HG03025 (cell line): ENCODE data around the gene CPED1.
"Not testable (repeated sequence)": the region's sequence is repeated elsewhere in the genome, so short reads cannot be mapped to it uniquely, and the experiment has no call there.

Source experiments
- ATAC-seq: cut with Tn5 transposase; IDR thresholded peaks from one replicate; pipeline ENCODE4 v1.9.1; 2021; ENCODE audit warnings: mild to moderate bottlenecking, moderate library complexity; ENCODE audit not compliant: unreplicated experiment, low FRiP score

Gene CPED1

GRCh38 chr7:120994512-120995410 is 6.2 kb downstream of the CPED1 start:
- ATAC-seq = no peak

GRCh38 chr7:120995654-120996053 is 7.1 kb downstream of the CPED1 start:
- no peak for ATAC-seq

GRCh38 chr7:120996333-120996987 is 7.9 kb downstream of the CPED1 start:
- ATAC-seq = peak; percentile 46

DNA sequence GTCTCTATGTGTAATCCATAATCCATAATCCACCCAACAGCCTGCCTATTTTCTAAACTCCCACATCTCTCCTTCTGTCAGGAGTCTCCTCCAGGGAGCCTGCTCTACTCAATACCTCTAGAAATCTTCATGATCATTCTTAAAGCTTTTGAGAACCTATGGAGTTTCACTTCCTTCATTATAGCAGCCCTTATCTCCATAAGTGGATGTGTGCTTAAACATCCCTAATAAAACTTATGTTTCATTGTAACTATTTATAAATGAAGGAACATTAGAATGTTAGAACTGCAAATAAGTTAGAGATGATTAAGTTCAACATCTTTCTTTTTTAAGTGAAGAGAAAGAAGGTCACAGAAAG is 8.5 kb downstream of the CPED1 start:
- ATAC-seq = peak; percentile 59

DNA sequence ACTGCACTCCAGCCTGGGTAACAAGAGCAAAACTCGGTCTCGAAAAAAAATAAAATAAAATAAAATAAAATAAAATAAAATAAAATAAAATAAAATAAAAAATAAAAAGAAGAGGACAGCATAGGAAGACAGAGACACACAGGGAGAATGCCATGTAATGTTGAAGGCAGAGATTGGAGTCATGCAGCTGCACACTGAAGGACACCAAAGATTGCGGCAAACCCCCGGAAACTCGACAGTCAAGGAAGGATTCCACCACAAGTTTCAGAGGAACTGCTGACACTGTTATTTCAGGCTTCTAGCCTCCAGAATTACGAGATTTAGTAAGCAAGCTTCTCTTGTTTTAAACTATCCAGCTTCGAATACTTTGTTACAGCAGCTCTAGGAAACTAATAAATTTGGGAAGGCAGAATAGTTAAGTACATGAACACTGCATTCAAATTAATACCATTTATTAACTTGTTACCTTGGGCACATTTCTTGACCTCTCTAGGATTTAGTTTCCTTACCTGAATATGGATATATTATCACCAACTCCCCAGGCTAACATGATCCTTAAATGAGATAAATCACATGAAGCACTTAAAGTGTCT is 9.5 kb downstream of the CPED1 start:
- ATAC-seq = no peak

DNA sequence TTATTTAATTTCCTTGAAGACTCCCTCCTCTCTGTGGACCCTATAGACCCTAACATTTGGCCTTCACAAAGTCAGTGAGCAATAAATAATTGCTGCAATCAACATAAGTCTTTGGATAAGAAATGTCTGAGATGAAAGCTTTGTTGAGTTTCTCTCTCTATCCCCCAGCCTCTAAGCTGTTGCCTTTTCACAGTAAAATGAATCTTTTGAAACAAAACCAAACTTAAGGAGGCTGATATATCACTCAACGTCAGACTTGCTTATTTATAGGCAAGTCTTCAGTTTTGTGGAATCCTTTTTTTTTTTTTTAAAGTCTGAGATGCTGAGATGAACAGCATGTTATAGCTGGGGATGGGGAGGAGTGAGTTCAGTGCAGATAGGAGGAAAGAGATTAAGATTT is 10.0 kb downstream of the CPED1 start:
- ATAC-seq = no peak

- no peak for ATAC-seq
Observed at GRCh38 chr7:120998996-120999565, 10.6 kb downstream of the CPED1 start.

DNA sequence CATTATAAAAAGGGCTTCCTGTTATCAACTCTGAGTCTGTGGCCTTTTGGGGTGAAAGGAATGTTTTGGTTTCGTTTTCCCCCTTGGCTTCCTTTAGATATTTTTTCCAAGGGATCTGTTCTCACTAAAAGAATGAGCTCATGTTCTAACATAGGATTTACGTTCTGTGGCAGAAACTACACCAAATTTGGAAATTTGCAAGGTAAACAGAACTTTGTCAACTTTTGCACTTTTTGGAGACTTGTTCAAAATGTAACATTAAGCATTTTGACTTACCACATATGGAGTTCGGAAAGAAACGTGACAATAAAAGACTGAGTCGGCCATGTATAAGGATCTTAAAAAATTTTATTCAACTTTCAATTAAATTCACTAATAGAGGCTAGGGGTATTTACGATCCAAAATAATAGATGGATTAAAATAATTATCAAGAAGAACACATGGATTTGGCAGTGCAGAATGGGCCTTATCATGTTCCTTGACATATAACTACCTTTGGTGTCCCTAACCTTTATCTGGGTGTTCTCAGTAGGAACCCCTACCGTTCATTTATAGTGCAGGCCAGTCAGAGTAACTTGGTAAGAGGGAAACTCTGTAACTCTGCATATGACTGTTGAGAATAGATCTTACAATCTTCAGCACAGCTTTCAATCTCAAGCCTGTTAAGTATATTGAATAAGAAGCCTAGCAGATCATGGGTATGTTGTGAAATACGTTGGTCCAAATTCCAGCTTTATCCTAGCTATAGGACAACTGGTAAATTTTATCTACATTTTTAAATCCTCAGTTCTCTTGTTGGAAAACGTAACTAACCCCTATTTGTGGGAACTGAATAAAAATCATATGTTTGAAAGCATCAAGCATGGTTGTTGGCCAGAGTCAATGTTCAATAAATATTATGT is 11.8 kb downstream of the CPED1 start:
- no peak for ATAC-seq

DNA sequence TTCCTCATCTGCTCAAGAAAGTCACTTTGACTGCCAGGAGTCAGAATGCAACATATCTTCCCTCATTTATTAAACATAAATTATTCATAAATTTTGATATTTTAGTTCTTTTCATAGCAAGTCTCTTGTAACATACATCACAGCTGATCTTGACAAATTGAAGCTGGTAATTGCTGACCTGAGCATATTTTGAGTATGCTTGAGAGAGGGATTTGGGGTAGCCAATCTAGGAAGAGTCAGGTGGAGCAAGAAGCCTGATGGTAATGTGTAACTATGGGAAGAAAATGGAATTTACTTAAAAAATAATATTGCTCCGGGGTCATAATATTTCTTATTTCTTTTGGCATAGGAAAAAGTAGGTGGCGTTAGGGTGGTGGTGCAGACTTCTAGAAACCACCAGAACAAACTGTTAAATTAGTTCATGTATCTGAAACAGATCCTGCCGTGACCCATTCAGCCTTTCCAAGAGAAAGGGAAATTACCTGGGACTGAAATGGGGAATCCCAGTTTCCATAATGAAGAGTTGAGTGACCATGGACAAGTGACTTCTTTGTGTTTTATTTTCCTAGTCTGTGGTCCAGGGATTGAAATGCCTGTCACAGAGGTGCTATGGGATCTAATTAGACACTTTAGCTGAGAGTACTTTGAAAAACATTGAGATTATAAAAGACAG is 12.9 kb downstream of the CPED1 start:
- no peak for ATAC-seq

- no peak for ATAC-seq
Observed at GRCh38 chr7:121002048-121002756, 13.7 kb downstream of the CPED1 start.

GRCh38 chr7:121002757-121003200 is 14.3 kb downstream of the CPED1 start:
- no peak for ATAC-seq

DNA sequence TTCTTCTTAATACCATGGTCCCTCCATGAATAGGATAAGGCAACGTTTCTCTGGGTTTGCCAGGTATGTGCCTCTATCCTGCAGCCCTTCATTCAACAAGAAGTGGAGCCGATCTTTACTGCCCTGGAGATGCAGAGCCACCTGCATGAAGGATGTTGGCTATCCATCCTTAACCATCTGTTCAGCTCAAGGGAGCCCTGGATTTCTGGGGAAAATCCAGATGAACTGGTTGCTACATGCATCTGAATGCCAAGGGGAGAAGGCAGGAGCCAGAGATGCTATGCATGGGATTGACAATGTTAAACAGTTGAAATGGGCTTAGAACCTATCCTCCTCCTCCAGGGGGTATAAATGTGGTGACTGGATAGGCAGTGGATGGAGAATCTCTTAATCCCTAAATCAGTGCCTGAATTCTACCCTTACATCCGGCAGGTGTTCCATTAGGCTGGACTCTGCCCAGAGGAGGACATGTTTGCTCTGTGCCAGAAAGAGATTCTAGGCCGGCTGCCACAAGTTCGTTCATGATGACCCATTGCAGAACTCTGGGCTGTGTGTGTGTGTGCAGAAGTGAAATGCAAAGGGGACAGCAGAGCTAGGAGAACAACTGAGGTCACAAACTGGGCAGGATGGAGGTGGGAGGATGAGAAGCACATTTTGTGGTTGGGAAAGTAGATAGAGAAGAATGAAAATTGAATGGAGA is 15.6 kb downstream of the CPED1 start:
- ATAC-seq = no peak

- not testable (repeated sequence) for ATAC-seq
Observed at GRCh38 chr7:121005058-121005457, 16.5 kb downstream of the CPED1 start.

DNA sequence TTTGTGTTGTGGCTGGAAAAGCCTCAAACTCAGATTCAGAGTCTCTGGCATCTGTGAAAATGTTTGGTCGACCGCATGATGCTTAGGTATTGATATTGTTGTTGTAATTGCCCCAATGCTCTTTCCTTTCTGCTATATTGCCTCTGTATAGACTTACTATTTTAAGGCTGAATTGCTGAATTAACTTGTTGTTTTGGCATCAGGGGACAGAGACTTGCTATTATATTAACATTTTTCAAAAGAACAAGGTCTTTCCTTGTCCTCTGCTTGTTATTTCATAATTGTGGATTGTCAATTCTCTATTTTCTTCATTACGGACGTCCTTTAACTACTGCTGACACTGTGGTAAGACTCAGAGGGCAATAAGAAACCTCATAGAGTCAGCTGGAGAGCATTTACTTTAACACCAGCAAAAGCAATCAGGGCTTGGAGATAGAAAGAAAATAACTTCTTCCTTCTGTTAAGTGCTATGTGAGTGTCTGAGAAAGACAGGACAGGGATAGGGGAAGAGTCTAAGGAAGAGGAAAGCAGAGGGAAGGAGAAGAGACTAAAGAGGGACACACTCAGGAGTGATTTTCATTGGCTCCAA is 17.6 kb downstream of the CPED1 start:
- no peak for ATAC-seq

GRCh38 chr7:121006711-121007315 is 18.3 kb downstream of the CPED1 start:
- no peak for ATAC-seq

DNA sequence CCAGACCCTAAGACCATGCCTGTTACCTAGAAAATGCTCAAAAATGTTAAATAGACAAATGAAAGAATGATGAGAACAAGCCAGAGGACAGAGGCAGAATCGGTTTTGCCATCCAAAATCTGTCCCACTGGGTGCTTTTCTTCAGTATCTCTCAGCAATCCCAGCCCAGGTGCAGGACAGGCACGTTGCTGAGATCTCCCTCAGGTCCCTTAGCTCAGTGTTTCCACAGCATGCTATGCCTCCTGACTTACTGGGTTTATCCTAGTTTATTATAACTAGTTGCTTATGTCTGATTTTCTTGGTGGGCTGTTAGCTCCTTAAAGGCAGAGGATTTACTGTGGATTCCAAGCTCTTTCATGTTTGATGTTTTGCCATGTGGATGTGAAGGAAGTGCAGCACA is 20.3 kb downstream of the CPED1 start:
- no peak for ATAC-seq

DNA sequence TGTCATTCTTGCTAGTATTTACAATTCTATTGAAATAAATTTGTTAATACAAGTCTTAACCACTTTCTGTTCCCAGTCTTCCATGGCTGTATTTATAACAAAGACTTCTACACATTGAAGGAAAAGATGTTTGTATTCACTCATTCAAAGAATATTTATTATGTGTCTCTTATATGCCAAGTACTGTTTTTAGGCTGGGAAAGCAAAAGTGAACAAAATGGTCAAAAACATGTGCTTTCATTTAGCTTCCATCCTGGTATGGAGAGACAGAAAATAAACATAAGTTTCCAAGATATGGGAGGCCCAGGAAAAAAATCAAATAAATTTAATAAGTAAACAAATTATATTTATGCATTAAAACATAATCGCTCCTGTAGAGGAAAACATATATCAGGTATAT is 22.9 kb downstream of the CPED1 start:
- no peak for ATAC-seq
